Globus pallidus (tissue), 1 donor: ENCODE measurements around the gene LHX4.

Experiments
- DNase-seq: peaks from one replicate; pipeline ENCODE4 v3.0.0-alpha.2; 2015; ENCODE audit warnings: low spot score

Gene LHX4

DNA sequence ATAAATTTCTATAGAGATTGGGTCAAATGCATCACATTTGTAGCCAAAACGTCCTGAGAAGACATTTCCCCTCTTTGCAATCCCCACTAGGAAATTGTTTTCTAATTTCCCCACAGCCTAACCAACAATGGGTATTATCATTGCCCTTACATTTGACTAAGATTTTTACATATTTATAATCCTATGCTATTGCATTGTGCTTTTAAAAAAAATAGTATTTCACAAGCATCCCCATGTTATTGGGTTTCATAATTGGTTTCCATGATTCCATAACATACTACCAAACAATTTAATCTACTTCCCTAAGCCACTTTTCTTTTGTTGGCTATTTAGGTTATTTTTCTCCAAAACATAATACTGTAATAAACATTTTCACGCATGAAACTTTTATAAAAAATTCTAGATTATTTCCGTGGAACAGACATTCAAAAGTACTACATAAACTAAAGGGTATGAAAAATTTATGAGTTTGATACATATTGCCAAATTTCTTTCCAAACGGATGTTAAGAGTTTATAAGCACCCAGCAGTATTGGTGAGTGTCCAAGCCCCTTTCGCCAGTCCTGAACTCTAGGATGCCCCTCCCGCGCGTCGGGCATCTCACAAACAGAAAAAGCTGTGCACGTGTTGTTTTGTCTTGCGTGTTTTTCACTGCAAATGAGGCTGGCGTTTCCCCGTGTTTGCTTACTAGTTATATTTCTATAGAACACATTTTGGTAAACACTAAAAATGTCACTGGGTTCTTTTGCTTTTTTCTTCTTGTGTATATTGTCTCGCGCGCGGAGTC is 2.0 kb upstream of the LHX4 start:
- no peak for DNase-seq

DNA sequence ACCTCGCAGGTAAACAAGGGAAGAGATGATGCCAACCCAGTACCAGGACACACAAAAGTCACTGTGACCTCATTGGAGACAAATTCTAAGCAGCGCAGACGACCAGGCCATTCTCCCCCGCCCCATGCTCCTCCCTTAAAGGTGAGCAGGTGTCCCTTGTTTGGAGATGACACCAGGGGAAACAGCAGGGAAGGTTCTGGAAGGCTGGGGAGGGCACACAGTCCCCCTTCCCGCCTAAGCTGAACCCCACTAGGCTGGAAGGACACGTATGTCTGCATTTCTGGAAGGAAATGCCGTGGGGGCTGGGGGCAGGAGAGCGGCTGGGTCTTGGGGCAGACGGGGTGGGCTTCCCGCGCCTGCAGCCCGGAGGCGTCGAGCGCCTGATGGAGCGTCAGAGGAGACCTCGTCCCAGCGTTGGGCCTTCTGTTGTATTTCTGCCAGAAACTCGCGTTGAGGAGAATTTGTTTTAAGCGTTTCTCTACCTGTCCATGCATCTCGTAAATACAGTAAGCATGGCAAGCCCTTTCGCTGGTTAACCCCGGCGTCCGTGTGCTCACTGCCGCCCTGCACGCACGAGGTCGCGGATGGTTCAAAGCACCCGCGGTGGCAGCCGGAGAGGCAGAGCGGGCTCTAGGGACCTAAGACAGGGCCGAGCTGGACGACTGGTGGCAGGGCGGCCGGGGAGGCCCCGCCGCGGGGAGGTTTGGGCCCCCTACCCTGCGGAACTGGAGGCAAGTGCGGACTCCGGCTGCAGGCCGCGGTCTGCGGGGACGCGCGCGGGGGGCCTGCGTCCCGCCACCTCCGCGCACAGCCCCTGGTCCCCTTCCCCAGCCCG is 1.2 kb upstream of the LHX4 start:
- no peak for DNase-seq

GRCh38 chr1:180230416-180230790 is 339 bp downstream of the LHX4 start:
- DNase-seq = no peak

DNA sequence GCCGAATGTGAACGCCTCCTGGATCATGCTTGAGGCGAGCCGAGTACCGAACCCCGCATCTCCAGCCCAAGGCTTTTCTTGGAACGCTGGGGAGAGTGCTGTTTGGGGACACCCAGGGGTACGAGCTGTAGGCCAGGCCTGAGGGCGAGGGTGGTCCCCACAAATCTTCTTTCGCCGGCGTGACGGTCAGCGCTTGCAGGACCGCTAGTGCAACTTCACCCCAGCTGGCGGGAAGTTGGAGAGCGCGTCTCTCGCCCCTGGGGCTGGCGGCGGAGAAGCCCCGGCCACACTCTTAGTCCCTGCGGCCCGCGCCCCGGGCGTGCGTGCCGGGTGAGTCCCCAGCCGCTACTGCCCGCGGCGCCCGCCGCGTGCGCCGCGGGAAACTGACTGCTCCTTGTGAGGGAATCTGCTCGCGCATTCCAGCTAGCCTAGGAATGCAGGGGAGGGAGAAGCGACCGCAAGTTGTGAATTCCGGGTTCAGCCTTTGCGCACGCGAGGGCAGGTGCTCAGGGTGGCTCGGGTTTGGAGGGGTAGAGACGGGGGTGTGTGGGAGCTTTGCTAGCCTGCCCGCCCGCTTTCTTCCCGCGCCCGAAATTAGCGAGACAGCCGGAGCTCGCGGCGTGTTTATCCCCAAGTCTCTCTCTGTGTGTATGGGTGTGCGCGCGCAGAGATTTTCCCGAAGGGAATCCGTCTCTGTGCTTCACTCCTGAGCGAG is 884 bp downstream of the LHX4 start:
- DNase-seq = no peak

- no peak for DNase-seq
Observed at GRCh38 chr1:180231506-180231921, 1.4 kb downstream of the LHX4 start.

DNA sequence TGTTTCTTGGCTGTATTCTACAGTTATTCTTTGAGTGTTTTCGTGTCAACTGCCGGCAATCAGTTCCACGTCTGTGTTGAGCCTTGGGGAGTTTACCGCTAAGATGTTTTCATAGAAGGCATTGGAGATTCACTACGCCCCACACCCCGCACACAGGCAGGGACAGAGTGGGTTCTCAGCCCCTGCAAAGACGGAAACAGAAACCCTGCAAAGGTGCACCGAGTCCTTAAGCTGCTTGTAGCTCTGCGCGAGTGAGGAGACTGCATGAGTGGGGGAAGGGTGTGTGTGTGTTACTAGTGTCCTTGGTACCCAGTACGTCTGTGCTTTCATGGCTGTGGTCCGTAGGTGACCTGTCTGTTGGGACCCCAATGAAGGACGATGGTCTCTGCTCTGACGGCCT is 1.9 kb downstream of the LHX4 start:
- no peak for DNase-seq

- DNase-seq = no peak
Observed at GRCh38 chr1:180232521-180233043, 2.5 kb downstream of the LHX4 start.

GRCh38 chr1:180233191-180234011 is 3.3 kb downstream of the LHX4 start:
- no peak for DNase-seq

DNA sequence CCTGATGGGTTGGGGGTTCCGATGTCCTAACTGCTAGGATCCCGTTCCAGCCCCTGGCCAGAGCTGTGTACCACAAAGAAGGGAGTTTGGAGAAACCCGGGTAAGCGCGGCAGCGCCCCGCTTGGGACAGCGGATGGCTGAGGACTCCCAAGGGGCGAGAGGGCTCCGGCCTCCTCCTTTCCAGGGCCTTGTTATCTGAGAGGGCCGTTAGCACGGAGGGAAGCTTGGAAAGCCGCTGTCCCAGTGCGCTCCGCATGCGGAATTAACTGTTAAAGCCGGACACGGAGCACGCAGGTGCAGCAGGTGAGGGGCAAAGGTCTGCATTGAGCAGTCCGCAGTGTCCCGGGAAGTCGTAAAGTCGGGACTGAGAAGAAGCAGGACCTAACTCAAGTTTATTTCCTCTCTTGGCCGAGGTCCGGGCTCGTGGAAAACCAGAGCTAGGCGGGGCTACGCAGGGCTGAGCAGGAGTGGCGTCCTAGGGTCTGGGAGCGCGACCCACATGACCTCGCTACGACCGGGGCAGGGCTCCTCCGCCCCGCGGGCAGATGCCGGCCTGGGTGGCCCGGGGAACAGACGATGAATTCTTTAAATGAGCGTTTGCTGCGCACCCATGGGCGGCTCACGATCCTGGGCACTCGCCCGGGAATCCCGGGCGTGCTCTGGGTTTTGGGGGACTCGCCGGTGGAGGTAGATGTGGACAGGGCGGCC is 4.5 kb downstream of the LHX4 start:
- DNase-seq = no peak

GRCh38 chr1:180235077-180235501 is 5.0 kb downstream of the LHX4 start:
- no peak for DNase-seq

- DNase-seq = no peak
Observed at GRCh38 chr1:180235502-180236239, 5.6 kb downstream of the LHX4 start.

DNA sequence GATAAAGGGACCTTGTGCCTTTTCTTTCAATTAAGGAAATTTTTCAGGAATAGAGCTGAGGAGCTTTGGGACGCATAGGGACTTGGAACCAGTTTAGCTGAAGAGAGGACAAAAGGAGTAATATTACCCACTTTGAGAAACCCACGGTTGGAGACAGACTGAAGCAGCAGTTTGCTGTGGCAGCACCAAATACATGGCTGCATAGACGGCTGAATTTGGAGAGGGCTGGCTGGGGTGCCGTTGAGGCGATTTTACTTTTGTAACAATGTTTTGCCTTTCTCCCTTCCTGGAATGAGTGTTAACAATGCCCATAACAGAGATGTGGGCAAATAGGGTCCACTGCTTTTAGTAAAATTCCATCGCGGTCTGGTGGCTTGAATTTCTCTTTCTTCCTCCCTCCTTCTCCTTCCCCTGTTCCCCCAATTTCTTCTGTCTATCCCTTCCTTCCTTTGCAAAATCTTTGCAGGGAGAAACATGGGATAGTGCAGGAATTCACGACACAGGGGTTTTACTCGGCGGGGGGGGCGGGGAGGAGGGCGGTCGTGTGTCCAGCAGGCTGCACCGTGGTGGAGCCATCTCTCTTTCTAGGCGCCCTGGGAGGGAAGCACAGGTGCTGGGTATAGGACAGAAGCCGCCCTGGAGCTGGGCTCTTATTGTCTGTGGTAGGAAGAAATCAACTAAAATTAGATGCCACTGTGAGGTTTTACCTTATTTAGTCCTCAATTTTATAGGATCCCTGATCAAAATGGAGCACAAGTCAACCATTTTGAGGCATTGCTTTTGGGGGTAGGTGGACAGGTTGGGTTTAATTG is 6.8 kb downstream of the LHX4 start:
- no peak for DNase-seq

- DNase-seq = no peak
Observed at GRCh38 chr1:180237869-180238476, 7.9 kb downstream of the LHX4 start.

- DNase-seq = no peak
Observed at GRCh38 chr1:180238675-180239074, 8.6 kb downstream of the LHX4 start.

GRCh38 chr1:180239145-180240096 is 9.4 kb downstream of the LHX4 start:
- DNase-seq = no peak

DNA sequence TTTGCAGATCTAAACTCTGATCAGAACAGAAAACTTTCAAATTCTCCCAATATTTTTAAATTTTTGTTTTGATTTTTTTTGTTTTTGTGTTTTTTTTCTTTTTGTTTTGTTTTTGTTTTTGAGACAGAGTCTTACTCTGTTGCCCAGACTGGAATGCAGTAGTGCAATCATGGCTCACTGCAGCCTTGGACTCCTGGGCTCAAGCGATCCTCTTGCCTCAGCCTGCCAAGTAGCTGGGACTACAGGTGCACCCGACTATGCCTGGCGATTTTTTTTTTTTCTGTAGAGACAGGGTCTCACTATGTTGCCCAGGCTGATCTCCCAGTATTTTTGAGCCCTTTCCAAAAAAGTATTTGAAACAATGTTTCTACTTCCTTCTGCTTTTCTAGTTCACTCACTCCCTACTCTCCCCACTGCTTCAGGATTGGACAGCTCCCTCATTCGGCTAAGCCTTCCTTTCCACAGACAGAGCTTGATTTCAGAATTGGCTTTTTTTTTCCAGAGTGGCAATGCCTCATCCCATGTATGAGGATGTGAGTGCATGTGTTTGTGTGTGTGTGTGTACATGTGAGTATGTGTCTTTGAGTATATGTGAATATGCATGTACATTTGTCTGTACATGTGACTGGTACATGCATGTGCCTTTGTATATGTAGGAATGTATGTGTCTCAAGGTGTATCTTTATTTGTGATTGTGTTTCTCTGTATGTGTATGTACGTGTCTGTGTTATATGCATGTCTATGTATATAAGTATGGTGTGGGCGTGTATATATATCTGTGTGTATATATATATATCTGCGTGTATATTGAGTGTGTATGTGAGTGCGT is 11.9 kb downstream of the LHX4 start:
- no peak for DNase-seq
